Fibroblast of the aortic adventitia (primary cell): Measurements from ENCODE around the gene VASN. TPM values are rescaled to one million over a fixed set of nuclear protein-coding genes. Genes with fewer than 3 reads are reported as not detected.

ENCODE experiments used
- DNase-seq: peaks from one replicate; pipeline ENCODE4 v3.0.0-alpha.2; 2010; ENCODE audit warnings: low read depth
- H3K4me3 ChIP-seq: 2 replicates; pipeline ENCODE4 v1.5.1; 2011; ENCODE audit warnings: low read depth, mild to moderate bottlenecking, control low read depth, low read length, moderate library complexity
- CTCF ChIP-seq: IDR thresholded peaks from 2 replicates; pipeline ENCODE4 v1.5.1; 2011; ENCODE audit warnings: mild to moderate bottlenecking, low read length, control low read depth, inconsistent platforms; ENCODE audit not compliant: insufficient read depth
- total RNA-seq: library from RNA; depleted of rRNA; stranded (reverse); fragments of >200 nt; gene quantifications from 2 replicates; pipeline ENCODE4 v1.2.3, GENCODE V29; 2012; ENCODE audit warnings: low replicate concordance

VASN gene
- total RNA-seq, result 130 and 136 TPM in 2 replicates

- H3K4me3 ChIP-seq, result peak within 1 kb of the TSS; percentile 97
- DNase-seq, result peak; percentile 80
Observed at GRCh38 chr16:4371357-4372000, at the start of gene VASN. VASN (plus strand) TSS chr16:4371848; CDS start chr16:4380878, 9,030 bp downstream.

GRCh38 chr16:4322121-4323052 is 49.3 kb upstream of the VASN start:
- DNase-seq, result no peak
- no peak for TF ChIP-seq CTCF
- H3K4me3 ChIP-seq, result no peak overlapping the region

More at GRCh38 chr16:4371357-4372000, at the start of gene VASN:
- TF ChIP-seq CTCF, result no peak

- no peak for TF ChIP-seq CTCF
- DNase-seq, result no peak
- H3K4me3 ChIP-seq, result no peak overlapping the region
Observed at GRCh38 chr16:4323071-4323844, 48.4 kb upstream of the VASN start.

- DNase-seq, result peak; percentile 67
- H3K4me3 ChIP-seq, result no peak overlapping the region
- TF ChIP-seq CTCF, result no peak
Observed at GRCh38 chr16:4323845-4324488, 47.7 kb upstream of the VASN start.

- H3K4me3 ChIP-seq, result peak overlapping the region; percentile 17
- no peak for TF ChIP-seq CTCF
- no peak for DNase-seq
Observed at GRCh38 chr16:4324492-4325252, 47.0 kb upstream of the VASN start.

GRCh38 chr16:4325253-4325758 is 46.3 kb upstream of the VASN start:
- no peak for TF ChIP-seq CTCF
- H3K4me3 ChIP-seq, result no peak overlapping the region
- no peak for DNase-seq
